Activated naive CD4-positive, alpha-beta T cell treated with anti-CD3 and anti-CD28 coated beads for 36 hours (primary cell): Measurements from ENCODE around the gene RBMS1. TPM values are rescaled to one million over a fixed set of nuclear protein-coding genes. Genes with fewer than 3 reads are reported as not detected.
A peak's percentile ranks its signal among the peaks of the same experiment; 100 is the strongest.

ENCODE experiments used
- CTCF ChIA-PET: fragments of 350-600 bp; sonication (Branson Sonifier 250); formaldehyde crosslinking; loops from one replicate; lab custom pipeline; 2021; ENCODE audit warnings: antibody characterized with exemption; lab: Charles Lee
- DNase-seq: peaks from one replicate; pipeline ENCODE4 v3.0.0-alpha.2; 2020
- H3K27ac Mint-ChIP-seq: one replicate; pipeline ENCODE4 v1.8.0; 2021; ENCODE audit warnings: mild to moderate bottlenecking, mixed read lengths
- H3K27me3 Mint-ChIP-seq: one replicate; pipeline ENCODE4 v1.8.0; 2021; ENCODE audit warnings: low read depth, mixed read lengths
- H3K36me3 Mint-ChIP-seq: one replicate; pipeline ENCODE4 v1.8.0; 2021; ENCODE audit warnings: low read depth, mixed read lengths
- H3K4me1 Mint-ChIP-seq: one replicate; pipeline ENCODE4 v1.8.0; 2021; ENCODE audit warnings: low read depth, mixed read lengths
- H3K4me3 Mint-ChIP-seq: one replicate; pipeline ENCODE4 v1.8.0; 2021; ENCODE audit warnings: mild to moderate bottlenecking, moderate library complexity, mixed read lengths
- H3K9me3 Mint-ChIP-seq: one replicate; pipeline ENCODE4 v1.8.0; 2021; ENCODE audit warnings: mixed read lengths
- intact Hi-C: fragments of 100-400 bp; cut with micrococcal nuclease; formaldehyde crosslinking; loops from one replicate; pipeline ENCODE4 v1.15.1; 2023
- total RNA-seq, 2 experiments: library from RNA; stranded (reverse); gene quantifications; one replicate each; pipeline ENCODE4 v1.2.3, GENCODE V29; 2021

Gene RBMS1
- 10 to 100 TPM; 27.8 to 29.1 TPM for total RNA-seq

- Mint-ChIP-seq H3K27ac (peak within 1 kb of the TSS; percentile 93), H3K9me3 (no peaks in the 10 kb centered on the region), H3K4me3 (peak within 1 kb of the TSS; percentile 93), H3K4me1 (peaks cover 43% of the 10 kb centered on the region), H3K36me3 (no peaks in the 10 kb centered on the region), H3K27me3 (no peaks in the 10 kb centered on the region)
- CTCF ChIA-PET, result interaction anchor here (1.0 kb wide), 1 partner anchor 65 kb away, joined by 3 read pairs; no protein-coding TSS in a partner anchor
- intact Hi-C loops, result loop anchor here (2.0 to 10.0 kb wide), 5 partner anchors 147 to 779 kb away; partner anchors contain the start of genes MARCHF7 and TANK
- peak; percentile 58 for DNase-seq
Observed at GRCh38 chr2:160493227-160494028, at the start of gene RBMS1. RBMS1 (minus strand) TSS chr2:160493807; CDS start chr2:160493363, 444 bp downstream.

- CTCF ChIA-PET, result interaction anchor here (0.6 kb wide), 1 partner anchor 65 kb away, joined by 3 read pairs; no protein-coding TSS in a partner anchor
- Mint-ChIP-seq H3K4me1 (no peaks in the 10 kb centered on the region), H3K27me3 (no peaks in the 10 kb centered on the region), H3K36me3 (no peaks in the 10 kb centered on the region), H3K27ac (no peak overlapping the region), H3K4me3 (no peak overlapping the region), H3K9me3 (no peaks in the 10 kb centered on the region)
- intact Hi-C loops, result no loop called here
- peak; percentile 5 for DNase-seq
Observed at GRCh38 chr2:160541745-160542144, 48.1 kb upstream of the RBMS1 start.

GRCh38 chr2:160538559-160539355, 45.1 kb upstream of the RBMS1 start:
- Mint-ChIP-seq H3K36me3 (no peaks in the 10 kb centered on the region), H3K4me1 (no peaks in the 10 kb centered on the region), H3K9me3 (no peaks in the 10 kb centered on the region), H3K27me3 (no peaks in the 10 kb centered on the region), H3K4me3 (no peak overlapping the region), H3K27ac (no peak overlapping the region)
- intact Hi-C loops, result no loop called here
- DNase-seq, result no peak
- CTCF ChIA-PET, result no interaction called here

GRCh38 chr2:160538115-160538514, 44.5 kb upstream of the RBMS1 start:
- Mint-ChIP-seq H3K4me1 (no peaks in the 10 kb centered on the region), H3K9me3 (no peaks in the 10 kb centered on the region), H3K27ac (no peak overlapping the region), H3K27me3 (no peaks in the 10 kb centered on the region), H3K36me3 (no peaks in the 10 kb centered on the region), H3K4me3 (no peak overlapping the region)
- no peak for DNase-seq
- intact Hi-C loops, result no loop called here
- CTCF ChIA-PET, result no interaction called here

- intact Hi-C loops, result no loop called here
- CTCF ChIA-PET, result interaction anchor here (0.6 kb wide), 1 partner anchor 13 kb away, joined by 3 read pairs; no protein-coding TSS in a partner anchor
- Mint-ChIP-seq H3K27ac (no peak overlapping the region), H3K36me3 (no peaks in the 10 kb centered on the region), H3K9me3 (no peaks in the 10 kb centered on the region), H3K4me1 (no peaks in the 10 kb centered on the region), H3K4me3 (no peak overlapping the region), H3K27me3 (no peaks in the 10 kb centered on the region)
- no peak for DNase-seq
Observed at GRCh38 chr2:160534996-160535395, 41.4 kb upstream of the RBMS1 start.

GRCh38 chr2:160534249-160534648, 40.6 kb upstream of the RBMS1 start:
- no peaks in the 10 kb centered on the region for H3K36me3 Mint-ChIP-seq
- intact Hi-C loops, result no loop called here
- H3K4me3 Mint-ChIP-seq, result no peak overlapping the region
- CTCF ChIA-PET, result interaction anchor here (0.6 kb wide), 2 partner anchors 14 to 136 kb away, joined by 3 read pairs; no protein-coding TSS in a partner anchor
- H3K4me1 Mint-ChIP-seq, result no peaks in the 10 kb centered on the region
- no peak for DNase-seq
- no peaks in the 10 kb centered on the region for H3K9me3 Mint-ChIP-seq
- H3K27ac Mint-ChIP-seq, result no peak overlapping the region
- H3K27me3 Mint-ChIP-seq, result no peaks in the 10 kb centered on the region

- CTCF ChIA-PET, result interaction anchor here (0.6 kb wide), 1 partner anchor 136 kb away, joined by 3 read pairs; no protein-coding TSS in a partner anchor
- no peaks in the 10 kb centered on the region for H3K27me3 Mint-ChIP-seq
Observed at GRCh38 chr2:160533482-160533881, 39.9 kb upstream of the RBMS1 start.

GRCh38 chr2:160532388-160532787, 38.8 kb upstream of the RBMS1 start:
- H3K4me3 Mint-ChIP-seq, result no peak overlapping the region
- no peaks in the 10 kb centered on the region for H3K9me3 Mint-ChIP-seq
- intact Hi-C loops, result no loop called here
- no peak overlapping the region for H3K27ac Mint-ChIP-seq
- no peaks in the 10 kb centered on the region for H3K27me3 Mint-ChIP-seq
- H3K36me3 Mint-ChIP-seq, result peaks cover 3% of the 10 kb centered on the region
- CTCF ChIA-PET, result no interaction called here
- no peaks in the 10 kb centered on the region for H3K4me1 Mint-ChIP-seq
- DNase-seq, result no peak

More at GRCh38 chr2:160533482-160533881, 39.9 kb upstream of the RBMS1 start:
- no peak overlapping the region for H3K4me3 Mint-ChIP-seq
- no peak for DNase-seq
- H3K27ac Mint-ChIP-seq, result no peak overlapping the region
- H3K4me1 Mint-ChIP-seq, result no peaks in the 10 kb centered on the region
- intact Hi-C loops, result no loop called here
- no peaks in the 10 kb centered on the region for H3K9me3 Mint-ChIP-seq
- H3K36me3 Mint-ChIP-seq, result no peaks in the 10 kb centered on the region

- Mint-ChIP-seq H3K4me1 (no peaks in the 10 kb centered on the region), H3K4me3 (no peak overlapping the region), H3K27ac (no peak overlapping the region), H3K36me3 (peaks cover 3% of the 10 kb centered on the region), H3K27me3 (no peaks in the 10 kb centered on the region), H3K9me3 (peaks cover 6% of the 10 kb centered on the region)
- CTCF ChIA-PET, result no interaction called here
- no peak for DNase-seq
- intact Hi-C loops, result no loop called here
Observed at GRCh38 chr2:160522951-160523710, 29.5 kb upstream of the RBMS1 start.

- H3K36me3 Mint-ChIP-seq, result no peaks in the 10 kb centered on the region
- intact Hi-C loops, result no loop called here
- no peak overlapping the region for H3K27ac Mint-ChIP-seq
- H3K27me3 Mint-ChIP-seq, result no peaks in the 10 kb centered on the region
- H3K4me3 Mint-ChIP-seq, result no peak overlapping the region
- CTCF ChIA-PET, result no interaction called here
- H3K4me1 Mint-ChIP-seq, result peaks cover 29% of the 10 kb centered on the region
- no peak for DNase-seq
- H3K9me3 Mint-ChIP-seq, result no peaks in the 10 kb centered on the region
Observed at GRCh38 chr2:160517731-160518130, 24.1 kb upstream of the RBMS1 start.

- CTCF ChIA-PET, result interaction anchor here (1.4 kb wide), 1 partner anchor 407 kb away, joined by 4 read pairs; no protein-coding TSS in a partner anchor
- H3K36me3 Mint-ChIP-seq, result no peaks in the 10 kb centered on the region
- H3K27me3 Mint-ChIP-seq, result no peaks in the 10 kb centered on the region
- H3K9me3 Mint-ChIP-seq, result no peaks in the 10 kb centered on the region
- peak; percentile 34 for DNase-seq
- intact Hi-C loops, result loop anchor here (1.0 kb wide), 1 partner anchor 9 kb away; no protein-coding TSS in a partner anchor
- peak overlapping the region; percentile 34 for H3K4me3 Mint-ChIP-seq
- H3K27ac Mint-ChIP-seq, result peak overlapping the region; percentile 51
- H3K4me1 Mint-ChIP-seq, result peaks cover 36% of the 10 kb centered on the region
Observed at GRCh38 chr2:160516547-160517365, 23.1 kb upstream of the RBMS1 start.
